ENCODE measurements around the gene MTCL1.

DNA sequence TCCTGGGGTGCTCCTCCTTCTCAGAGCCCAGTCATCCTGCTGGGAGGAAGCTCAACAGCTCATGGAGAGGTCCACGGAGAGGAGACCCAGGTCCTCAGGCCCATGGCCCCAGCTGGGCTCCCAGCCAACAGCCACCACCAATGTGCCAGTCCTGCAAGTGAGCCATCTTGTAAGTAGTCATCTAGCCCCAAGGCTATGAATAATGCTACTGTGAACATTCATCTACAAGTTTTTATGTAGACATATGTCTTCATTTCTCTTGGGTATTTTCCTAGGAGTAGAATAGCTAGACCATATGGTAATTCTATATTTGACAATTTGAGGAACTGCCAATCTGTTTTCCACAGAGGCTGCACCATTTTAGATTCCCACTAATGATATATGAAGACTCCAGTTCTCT, 166.1 kb downstream of the MTCL1 start:
- no peak for TF ChIP-seq CTCF (conservative IDR thresholded peaks at IDR 0.05 in 1 of 2, IDR thresholded peaks at IDR 0.05 in 1 of 2; ENCODE audit: low read depth in 1 of 2, low read length in 2 of 2)
- TF ChIP-seq EZH2 (IDR thresholded peaks at IDR 0.05; ENCODE audit: low read length, missing control alignments), result no peak
